Activated CD4-positive, alpha-beta memory T cell treated with anti-CD3 and anti-CD28 coated beads, Interleukin-2, amount 10 ng/mL, durations not matched to agents 7 days and 5 days (primary cell): ENCODE results near the gene OR2M5. TPM values are rescaled to one million over a fixed set of nuclear protein-coding genes. Genes with fewer than 3 reads are reported as not detected.

Experiments used
- CTCF ChIA-PET: fragments of 350-600 bp; sonication (Branson Sonifier 250); formaldehyde crosslinking; loops from one replicate; lab custom pipeline; 2021; ENCODE audit warnings: antibody characterized with exemption, inconsistent platforms; lab: Charles Lee
- POLR2A ChIA-PET: fragments of 350-600 bp; sonication (Branson Sonifier 250); formaldehyde crosslinking; loops from one replicate; lab custom pipeline; 2021; ENCODE audit warnings: antibody characterized with exemption; lab: Charles Lee
- DNase-seq: peaks from one replicate; pipeline ENCODE4 v3.0.0-alpha.2; 2020
- H3K27ac Mint-ChIP-seq: one replicate; pipeline ENCODE4 v1.8.0; 2021; ENCODE audit warnings: mild to moderate bottlenecking, mixed read lengths
- H3K27me3 Mint-ChIP-seq: one replicate; pipeline ENCODE4 v1.8.0; 2021; ENCODE audit warnings: mixed read lengths
- H3K36me3 Mint-ChIP-seq: one replicate; pipeline ENCODE4 v1.8.0; 2021; ENCODE audit warnings: low read depth, mixed read lengths
- H3K4me1 Mint-ChIP-seq: one replicate; pipeline ENCODE4 v1.8.0; 2021; ENCODE audit warnings: mixed read lengths
- H3K4me3 Mint-ChIP-seq: one replicate; pipeline ENCODE4 v1.8.0; 2021; ENCODE audit warnings: mild to moderate bottlenecking, mixed read lengths
- H3K9me3 Mint-ChIP-seq: one replicate; pipeline ENCODE4 v1.8.0; 2021; ENCODE audit warnings: mixed read lengths
- total RNA-seq, 2 experiments: library from RNA; stranded (reverse); gene quantifications; one replicate each; pipeline ENCODE4 v1.2.3, GENCODE V29; 2021

The OR2M5 gene
- total RNA-seq, 2 experiments from 2014 or later: not detected

DNA sequence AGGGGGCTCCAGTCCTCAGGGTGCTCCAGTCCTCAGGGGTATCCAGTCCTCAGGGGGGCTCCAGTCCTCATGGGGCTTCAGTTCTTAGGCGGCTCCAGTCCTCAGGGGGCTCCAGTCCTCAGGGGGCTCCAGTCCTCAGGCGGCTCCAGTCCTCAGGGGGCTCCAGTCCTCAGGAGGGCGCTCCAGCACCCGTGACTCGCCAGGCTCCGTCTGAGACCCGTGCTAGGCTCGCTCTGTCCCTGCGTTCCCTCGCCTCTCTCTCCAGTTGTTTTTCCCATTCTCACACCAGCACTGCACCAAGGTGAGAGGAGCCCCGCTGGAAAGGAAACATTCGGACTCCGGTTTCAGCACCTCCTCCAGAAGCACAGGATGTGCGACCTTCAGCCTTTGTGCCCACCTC is 20.2 kb downstream of the OR2M5 start:
- no peak overlapping the region for H3K4me3 Mint-ChIP-seq
- DNase-seq: no peak
- no peaks in the 10 kb centered on the region for H3K36me3 Mint-ChIP-seq
- H3K4me1 Mint-ChIP-seq: no peaks in the 10 kb centered on the region
- CTCF ChIA-PET: no interaction called here
- peaks cover 9% of the 10 kb centered on the region for H3K9me3 Mint-ChIP-seq
- POLR2A ChIA-PET: no interaction called here
- no peaks in the 10 kb centered on the region for H3K27me3 Mint-ChIP-seq
- no peak overlapping the region for H3K27ac Mint-ChIP-seq

DNA sequence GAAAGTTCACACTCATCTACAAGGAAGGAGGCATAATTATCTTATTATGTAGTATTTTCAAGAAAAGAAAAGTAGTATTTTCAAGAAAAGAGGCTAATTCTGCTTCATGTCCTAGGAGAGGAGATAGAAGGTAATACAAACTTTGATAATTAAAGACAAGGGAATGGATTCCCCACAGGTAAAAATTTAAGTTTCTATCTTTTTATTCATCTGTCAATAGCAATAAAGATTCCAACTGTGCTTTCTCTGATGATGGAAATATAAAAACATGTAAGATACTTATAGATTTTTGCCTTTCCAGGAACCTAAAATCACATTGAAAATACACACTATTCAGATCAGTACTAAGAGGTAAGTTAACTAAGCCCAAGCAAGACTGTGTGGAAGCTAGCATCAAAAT is 29.6 kb downstream of the OR2M5 start, which contains the start of gene OR2M2:
Gene OR2M2 (plus strand): TSS at position 301 of the 400 bp plus-strand sequence. CDS start 5,165 bp downstream, outside the sequence.
- CTCF ChIA-PET: no interaction called here

DNA sequence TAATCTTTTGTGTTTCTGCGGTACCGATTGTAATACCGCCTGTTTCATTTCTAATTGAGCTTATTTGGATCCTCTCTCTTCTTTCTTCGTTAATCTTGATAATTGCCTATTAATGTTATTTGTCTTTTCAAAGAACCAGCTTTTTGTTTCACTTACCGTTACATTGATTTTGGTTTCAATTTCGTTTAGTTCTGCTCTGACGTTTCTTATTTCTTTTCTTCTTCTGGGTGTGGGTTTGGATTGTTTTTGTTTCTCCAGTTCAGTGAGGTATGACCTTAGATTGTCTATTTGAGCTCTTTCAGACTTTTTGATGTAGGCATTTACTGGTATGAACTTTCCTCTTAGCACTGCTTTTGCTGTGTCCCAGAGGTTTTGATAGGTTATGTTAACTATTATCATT is 39.0 kb downstream of the OR2M5 start:
- Mint-ChIP-seq H3K27me3 (no peaks in the 10 kb centered on the region), H3K4me1 (no peaks in the 10 kb centered on the region), H3K36me3 (no peaks in the 10 kb centered on the region), H3K4me3 (no peak overlapping the region), H3K27ac (no peak overlapping the region), H3K9me3 (peaks cover 11% of the 10 kb centered on the region)
- ChIA-PET CTCF (no interaction called here), POLR2A (no interaction called here)
- no peak for DNase-seq

More for the DNA sequence above, 29.6 kb downstream of the OR2M5 start, which contains the start of gene OR2M2:
- H3K4me1 Mint-ChIP-seq: no peaks in the 10 kb centered on the region
- DNase-seq: no peak
- H3K27me3 Mint-ChIP-seq: no peaks in the 10 kb centered on the region
- H3K36me3 Mint-ChIP-seq: no peaks in the 10 kb centered on the region
- H3K4me3 Mint-ChIP-seq: no peak within 1 kb of the TSS
- no peak within 1 kb of the TSS for H3K27ac Mint-ChIP-seq
- POLR2A ChIA-PET: no interaction called here
- peaks cover 3% of the 10 kb centered on the region for H3K9me3 Mint-ChIP-seq

DNA sequence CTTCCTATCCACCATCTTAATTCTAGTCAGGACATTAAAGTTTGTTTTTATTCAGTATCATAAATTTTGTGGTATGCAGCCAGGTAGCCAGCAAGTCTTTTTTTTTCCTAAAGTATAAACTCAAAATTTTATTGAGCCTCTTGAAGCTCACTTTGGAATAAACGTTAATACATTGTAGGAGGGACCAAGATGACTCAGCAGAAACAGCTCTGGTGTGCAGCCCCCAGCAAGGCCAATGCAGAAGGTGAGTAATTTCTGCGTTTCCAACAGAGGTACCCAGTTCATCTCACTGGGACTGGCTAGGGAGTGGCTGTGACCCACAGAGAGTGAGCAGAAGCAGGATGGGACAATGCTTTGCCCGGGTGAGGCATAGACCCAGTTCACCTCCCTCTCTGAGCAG is 42.4 kb downstream of the OR2M5 start:
- no peaks in the 10 kb centered on the region for H3K27me3 Mint-ChIP-seq
- ChIA-PET POLR2A (no interaction called here), CTCF (no interaction called here)
- H3K4me3 Mint-ChIP-seq: no peak overlapping the region
- no peaks in the 10 kb centered on the region for H3K36me3 Mint-ChIP-seq
- no peak for DNase-seq
- H3K27ac Mint-ChIP-seq: no peak overlapping the region
- no peaks in the 10 kb centered on the region for H3K4me1 Mint-ChIP-seq
- peaks cover 15% of the 10 kb centered on the region for H3K9me3 Mint-ChIP-seq

DNA sequence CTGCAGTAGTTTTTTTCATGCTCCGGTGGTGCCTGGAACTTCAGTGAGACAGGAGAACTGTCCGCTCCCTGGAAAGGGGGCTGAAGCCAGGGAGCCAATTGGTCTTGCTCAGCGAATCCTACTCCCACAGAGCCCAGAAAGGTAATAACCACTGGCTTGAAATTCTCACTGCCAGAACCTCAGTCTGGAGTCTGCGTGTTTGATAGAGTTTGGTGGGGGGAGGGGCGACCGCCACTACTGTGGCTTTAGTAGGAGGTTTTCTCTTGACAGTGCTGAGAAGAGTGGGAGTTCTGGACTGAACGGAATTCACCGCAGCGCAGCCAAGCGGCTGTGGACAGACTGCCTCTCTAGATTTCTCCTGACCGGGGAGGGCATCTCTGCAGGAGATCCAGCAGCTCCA is 44.1 kb downstream of the OR2M5 start:
- Mint-ChIP-seq H3K27me3 (no peaks in the 10 kb centered on the region), H3K4me1 (no peaks in the 10 kb centered on the region), H3K9me3 (peaks cover 11% of the 10 kb centered on the region), H3K36me3 (no peaks in the 10 kb centered on the region), H3K27ac (no peak overlapping the region), H3K4me3 (no peak overlapping the region)
- ChIA-PET CTCF (no interaction called here), POLR2A (no interaction called here)
- DNase-seq: no peak

DNA sequence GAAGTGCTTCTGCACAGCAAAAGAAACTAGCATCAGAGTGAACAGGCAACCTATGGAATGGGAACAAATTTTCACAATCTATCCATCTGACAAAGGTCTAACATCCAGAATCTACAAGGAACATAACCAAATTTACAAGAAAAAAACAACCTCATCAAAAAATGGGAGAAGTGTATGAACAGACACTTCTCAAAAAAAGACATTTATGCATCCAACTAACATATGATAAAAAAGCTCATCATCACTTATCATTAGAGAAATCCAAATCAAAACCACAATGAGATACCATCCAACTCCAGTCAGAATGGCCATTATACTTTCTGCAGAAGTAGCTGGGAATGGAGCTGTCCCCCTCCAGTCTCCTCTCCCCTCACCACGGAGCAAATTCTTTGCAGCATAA is 49.2 kb downstream of the OR2M5 start:
- Mint-ChIP-seq H3K36me3 (no peaks in the 10 kb centered on the region), H3K4me3 (no peak overlapping the region), H3K27me3 (no peaks in the 10 kb centered on the region), H3K9me3 (peaks cover 3% of the 10 kb centered on the region), H3K4me1 (no peaks in the 10 kb centered on the region), H3K27ac (no peak overlapping the region)
- ChIA-PET POLR2A (no interaction called here), CTCF (no interaction called here)
- DNase-seq: no peak

Other genes with a start within 250 kb of the OR2M5 start
- under 1 TPM in 1 of 2 experiments, not detected in 1; 0.30 TPM for gene OR2W3, start 249.6 kb upstream of the OR2M5 start, total RNA-seq
- gene OR2T8, start 224.9 kb upstream of the OR2M5 start, total RNA-seq: not detected
- gene OR2AJ1, start 220.3 kb upstream of the OR2M5 start, total RNA-seq: not detected
- gene OR2L8, start 196.3 kb upstream of the OR2M5 start, total RNA-seq: not detected
- gene OR2AK2, start 179.9 kb upstream of the OR2M5 start, total RNA-seq: not detected
- not detected for gene OR2L5, start 131.5 kb upstream of the OR2M5 start, total RNA-seq
- under 1 TPM; 0.10 TPM for gene OR2L2, start 115.1 kb upstream of the OR2M5 start, total RNA-seq
- not detected for gene OR2L3, start 98.3 kb upstream of the OR2M5 start, total RNA-seq
- gene OR2L13, start 50.0 kb upstream of the OR2M5 start, total RNA-seq: not detected
- not detected for gene OR2M2, start 29.7 kb downstream of the OR2M5 start, total RNA-seq
- not detected for gene OR2M3, start 52.1 kb downstream of the OR2M5 start, total RNA-seq
- gene OR2M4, start 86.3 kb downstream of the OR2M5 start, total RNA-seq: not detected
- gene OR2T33, start 132.8 kb downstream of the OR2M5 start, total RNA-seq: not detected
- gene OR2T12, start 158.3 kb downstream of the OR2M5 start, total RNA-seq: not detected
- not detected for gene OR2M7, start 179.4 kb downstream of the OR2M5 start, total RNA-seq
- gene OR14C36, start 203.6 kb downstream of the OR2M5 start, total RNA-seq: not detected
- not detected for gene OR2T4, start 216.5 kb downstream of the OR2M5 start, total RNA-seq
- gene OR2T6, start 230.6 kb downstream of the OR2M5 start, total RNA-seq: not detected